ENCODE data around the gene NKAIN1. TPM values are rescaled to one million over a fixed set of nuclear protein-coding genes. Genes with fewer than 3 reads are reported as not detected.

NKAIN1 gene
- total and polyA plus RNA-seq, 8 donors = 0.08 TPM; not detected in 7

- H3K27me3 ChIP-seq = no peaks in the 10 kb centered on the region
- H3K4me1 ChIP-seq = peaks cover 0 to 8% (median 2%) of the 10 kb centered on the region in 4 donors
- TF ChIP-seq EP300 (IDR thresholded peaks at IDR 0.05) (no peak), POLR2A (IDR thresholded peaks at IDR 0.05) (no peak), POLR2AphosphoS5 (IDR thresholded peaks at IDR 0.05) (no peak), CTCF (IDR thresholded peaks at IDR 0.05) (no peak)
- H3K27ac ChIP-seq = no peak overlapping the region
- no peak overlapping the region for H3K4me3 ChIP-seq
- intact Hi-C loops (cut with DNase I; ENCODE audit: low total_unique reads) = no loop called here
- DNase-seq = no peak
- no peaks in the 10 kb centered on the region for H3K36me3 ChIP-seq
- H3K9me3 ChIP-seq = no peaks in the 10 kb centered on the region
- WGBS, 5 donors = 69 to 91% (median 72%) methylated on average over 5 of the region's 5 CpGs
Observed at GRCh38 chr1:31164291-31164690, 75.4 kb downstream of the NKAIN1 start.

GRCh38 chr1:31163866-31164265 is 75.8 kb downstream of the NKAIN1 start:
- Histone ChIP-seq H3K36me3 (no peaks in the 10 kb centered on the region), H3K9me3 (no peaks in the 10 kb centered on the region), H3K27ac (no peak overlapping the region), H3K4me3 (no peak overlapping the region), H3K27me3 (no peaks in the 10 kb centered on the region), H3K4me1 (peaks cover 0 to 8% (median 2%) of the 10 kb centered on the region in 4 donors)
- whole genome bisulfite sequencing, 5 donors = 81 to 89% (median 85%) methylated on average over 9 of the region's 9 CpGs
- TF ChIP-seq CTCF (IDR thresholded peaks at IDR 0.05) (no peak), POLR2A (IDR thresholded peaks at IDR 0.05) (no peak), POLR2AphosphoS5 (IDR thresholded peaks at IDR 0.05) (no peak), EP300 (IDR thresholded peaks at IDR 0.05) (no peak)
- intact Hi-C loops (cut with DNase I; ENCODE audit: low total_unique reads) = no loop called here
- DNase-seq = no peak

- no peaks in the 10 kb centered on the region for H3K27me3 ChIP-seq
- H3K27ac ChIP-seq = no peak overlapping the region
- 77 to 93% (median 91%) methylated on average over 5 of the region's 5 CpGs for WGBS, 5 donors
- TF ChIP-seq POLR2AphosphoS5 (IDR thresholded peaks at IDR 0.05) (no peak), CTCF (IDR thresholded peaks at IDR 0.05) (no peak), EP300 (IDR thresholded peaks at IDR 0.05) (no peak), POLR2A (IDR thresholded peaks at IDR 0.05) (no peak)
- no peak for DNase-seq
- intact Hi-C loops (cut with DNase I; ENCODE audit: low total_unique reads) = no loop called here
- no peaks in the 10 kb centered on the region for H3K9me3 ChIP-seq
- H3K4me3 ChIP-seq = no peak overlapping the region
- no peaks in the 10 kb centered on the region for H3K36me3 ChIP-seq
- H3K4me1 ChIP-seq = peaks cover 0 to 8% (median 2%) of the 10 kb centered on the region in 4 donors
Observed at GRCh38 chr1:31161571-31161970, 78.1 kb downstream of the NKAIN1 start.

GRCh38 chr1:31159869-31160611 is 79.6 kb downstream of the NKAIN1 start:
- intact Hi-C loops (cut with DNase I; ENCODE audit: low total_unique reads) = no loop called here
- Histone ChIP-seq H3K27ac (no peak overlapping the region), H3K9me3 (no peaks in the 10 kb centered on the region), H3K4me1 (peaks cover 0 to 18% (median 10%) of the 10 kb centered on the region in 4 donors), H3K36me3 (no peaks in the 10 kb centered on the region), H3K4me3 (no peak overlapping the region), H3K27me3 (no peaks in the 10 kb centered on the region)
- TF ChIP-seq CTCF (IDR thresholded peaks at IDR 0.05) = no peak
- no peak for TF ChIP-seq EP300 (IDR thresholded peaks at IDR 0.05)
- TF ChIP-seq POLR2A (IDR thresholded peaks at IDR 0.05) = no peak
- TF ChIP-seq POLR2AphosphoS5 (IDR thresholded peaks at IDR 0.05) = no peak
- DNase-seq = no peak
- 71 to 77% (median 75%) methylated on average over 9 of the region's 9 CpGs for WGBS, 5 donors
